ENCODE results near the gene DRC1.

GRCh38 chr2:26438926-26439325, 37.2 kb downstream of the DRC1 start:
- TF ChIP-seq, protein P1, sequence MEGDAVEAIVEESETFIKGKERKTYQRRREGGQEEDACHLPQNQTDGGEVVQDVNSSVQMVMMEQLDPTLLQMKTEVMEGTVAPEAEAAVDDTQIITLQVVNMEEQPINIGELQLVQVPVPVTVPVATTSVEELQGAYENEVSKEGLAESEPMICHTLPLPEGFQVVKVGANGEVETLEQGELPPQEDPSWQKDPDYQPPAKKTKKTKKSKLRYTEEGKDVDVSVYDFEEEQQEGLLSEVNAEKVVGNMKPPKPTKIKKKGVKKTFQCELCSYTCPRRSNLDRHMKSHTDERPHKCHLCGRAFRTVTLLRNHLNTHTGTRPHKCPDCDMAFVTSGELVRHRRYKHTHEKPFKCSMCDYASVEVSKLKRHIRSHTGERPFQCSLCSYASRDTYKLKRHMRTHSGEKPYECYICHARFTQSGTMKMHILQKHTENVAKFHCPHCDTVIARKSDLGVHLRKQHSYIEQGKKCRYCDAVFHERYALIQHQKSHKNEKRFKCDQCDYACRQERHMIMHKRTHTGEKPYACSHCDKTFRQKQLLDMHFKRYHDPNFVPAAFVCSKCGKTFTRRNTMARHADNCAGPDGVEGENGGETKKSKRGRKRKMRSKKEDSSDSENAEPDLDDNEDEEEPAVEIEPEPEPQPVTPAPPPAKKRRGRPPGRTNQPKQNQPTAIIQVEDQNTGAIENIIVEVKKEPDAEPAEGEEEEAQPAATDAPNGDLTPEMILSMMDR (IDR thresholded peaks at IDR 0.05), result no peak
- TF ChIP-seq POLR2AphosphoS5 (IDR thresholded peaks at IDR 0.05) (no peak), POLR2A (IDR thresholded peaks at IDR 0.05) (no peak), EP300 (IDR thresholded peaks at IDR 0.05) (no peak)
